ENCODE results near the gene DSCAML1.

DSCAML1 gene

DNA sequence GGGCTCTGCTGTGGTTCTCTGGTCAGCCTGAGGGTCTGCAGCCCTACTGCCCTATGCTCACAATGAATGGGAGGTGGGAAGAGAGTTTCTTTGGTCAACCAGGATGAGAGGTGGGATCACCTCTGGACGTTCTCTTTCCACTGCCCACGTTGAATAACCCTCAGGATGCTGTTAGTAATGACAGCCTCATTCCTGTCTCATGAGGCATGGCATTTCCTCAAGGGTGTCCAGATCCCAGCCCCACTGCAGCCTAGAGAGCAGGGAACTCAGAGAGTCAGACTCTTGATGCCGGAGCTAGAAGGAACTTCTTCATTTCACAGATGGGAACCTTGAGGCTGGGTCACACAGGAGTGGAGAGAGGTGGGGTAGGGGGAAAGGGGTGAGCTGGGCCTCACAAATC lies 273.3 kb downstream of the DSCAML1 start:
- no peak for DNase-seq (ENCODE audit: low read depth, low spot score)

DNA sequence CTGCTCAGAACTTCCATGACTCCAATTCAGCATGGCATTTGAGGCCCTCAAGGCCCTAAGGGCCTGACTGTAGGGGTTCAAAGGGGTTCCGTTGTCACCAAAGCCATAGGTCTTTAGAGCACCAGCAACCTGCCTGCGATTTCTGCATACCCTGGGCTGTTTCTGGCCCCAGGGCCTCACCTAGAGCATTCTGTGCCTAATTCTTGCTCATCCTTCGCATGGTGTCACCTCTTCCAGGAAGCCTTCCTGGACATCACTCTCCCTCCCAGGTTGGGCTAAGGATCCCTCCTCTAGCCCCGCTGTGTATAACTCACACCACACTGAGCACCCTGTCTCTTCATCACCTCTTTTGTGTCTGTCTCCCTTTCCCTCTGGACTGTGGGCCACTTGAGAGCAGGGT lies 275.0 kb downstream of the DSCAML1 start:
- DNase-seq (ENCODE audit: low read depth, low spot score): no peak

DNA sequence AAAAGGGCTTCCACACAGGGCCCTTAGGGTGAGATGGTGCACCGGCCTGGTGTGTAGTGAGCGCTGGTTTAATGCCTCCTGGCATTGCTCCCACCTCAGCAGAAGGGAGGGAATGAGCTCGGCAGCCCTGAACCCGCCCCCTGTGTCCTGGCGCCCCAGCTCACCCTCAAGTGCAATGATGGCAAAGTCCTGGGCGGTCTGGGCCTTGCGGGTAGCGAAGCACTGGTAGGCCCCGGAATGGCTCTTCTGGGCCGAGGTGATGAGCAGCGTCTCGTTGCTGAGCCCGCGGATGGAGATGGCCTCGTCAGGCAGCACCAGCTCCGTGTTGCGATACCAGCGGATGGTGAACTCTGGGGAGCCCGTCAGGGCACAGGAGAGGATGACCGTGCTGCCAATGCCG lies 276.1 kb downstream of the DSCAML1 start:
- DNase-seq (ENCODE audit: low read depth, low spot score): no peak

DNA sequence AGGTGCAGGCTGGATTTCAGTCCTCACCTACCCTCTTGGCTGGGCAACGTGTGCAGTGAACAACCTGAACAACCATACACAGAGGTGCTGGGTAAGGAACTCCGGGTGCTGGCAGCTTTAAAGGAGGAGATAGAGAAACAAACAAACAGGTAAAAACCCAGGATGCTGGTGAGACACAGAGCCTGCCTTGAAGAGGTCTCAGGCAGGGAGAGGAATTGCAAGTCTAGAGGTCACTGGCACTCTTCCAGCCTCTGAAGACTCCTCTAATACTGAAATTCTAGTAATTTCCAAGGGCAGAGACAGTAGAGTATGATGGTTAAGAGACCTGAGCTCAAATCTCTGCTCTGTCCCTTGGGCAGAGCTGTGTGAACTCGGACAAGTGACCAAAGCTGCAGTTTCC lies 276.8 kb downstream of the DSCAML1 start:
- DNase-seq (ENCODE audit: low read depth, low spot score): no peak

DNA sequence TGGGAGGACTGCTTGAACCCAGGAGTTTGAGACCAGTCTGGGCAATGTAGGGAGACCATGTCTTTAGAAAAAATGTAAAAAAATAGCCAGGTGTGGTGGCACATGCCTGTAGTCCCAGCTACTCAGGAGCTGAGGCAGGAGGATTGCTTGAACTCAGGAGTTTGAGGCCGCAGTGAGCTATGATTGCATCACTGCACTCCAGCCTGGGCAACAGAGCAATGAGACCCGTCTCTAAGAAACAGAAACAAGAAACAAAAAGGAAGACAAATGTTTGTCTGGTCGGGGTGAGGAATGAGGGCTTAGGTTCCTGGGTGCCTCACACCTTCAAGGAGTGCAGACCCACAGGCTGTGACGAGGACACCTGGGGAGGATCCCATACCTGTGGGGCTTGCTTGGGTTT lies 277.4 kb downstream of the DSCAML1 start:
- no peak for DNase-seq (ENCODE audit: low read depth, low spot score)

DNA sequence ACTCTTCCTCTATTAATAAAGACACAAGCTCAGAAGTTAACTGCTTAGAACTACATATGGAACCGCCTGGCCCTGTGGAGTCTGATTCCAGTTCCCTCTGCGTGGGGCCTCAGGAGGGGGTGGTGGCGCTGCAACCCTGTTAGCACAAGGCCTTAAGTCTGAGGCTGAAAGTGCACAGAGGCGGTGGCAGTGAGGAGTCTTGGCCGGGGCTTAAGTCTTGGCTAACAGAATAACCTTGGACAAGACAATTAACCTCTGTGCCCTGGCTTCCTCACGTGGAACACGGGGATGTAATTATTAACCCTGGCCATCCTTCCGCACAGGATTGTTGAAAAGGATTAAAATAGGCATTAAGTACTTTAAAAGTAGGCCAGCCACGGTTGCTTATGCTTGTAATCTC lies 277.8 kb downstream of the DSCAML1 start:
- DNase-seq (ENCODE audit: low read depth, low spot score): peak; percentile 5

DNA sequence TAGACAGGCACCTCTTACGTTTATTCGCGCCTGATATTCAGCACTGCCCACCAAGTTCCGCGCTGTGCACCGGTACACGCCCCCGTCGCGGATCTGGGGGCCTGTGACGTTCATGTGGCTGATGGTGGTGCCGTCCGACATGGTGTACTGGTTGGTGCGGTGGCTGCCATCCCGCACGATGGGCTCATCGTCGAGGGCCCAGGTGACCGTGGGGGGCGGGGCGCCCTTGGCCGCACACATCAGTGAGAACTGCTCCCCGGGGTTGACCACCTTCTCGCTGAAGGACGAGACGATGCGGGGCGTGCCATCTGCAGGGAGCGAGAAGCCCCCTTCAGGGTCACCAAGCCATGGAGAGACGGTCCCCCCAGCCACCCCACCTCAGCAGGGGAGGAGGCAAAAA lies 278.6 kb downstream of the DSCAML1 start:
- no peak for DNase-seq (ENCODE audit: low read depth, low spot score)

DNA sequence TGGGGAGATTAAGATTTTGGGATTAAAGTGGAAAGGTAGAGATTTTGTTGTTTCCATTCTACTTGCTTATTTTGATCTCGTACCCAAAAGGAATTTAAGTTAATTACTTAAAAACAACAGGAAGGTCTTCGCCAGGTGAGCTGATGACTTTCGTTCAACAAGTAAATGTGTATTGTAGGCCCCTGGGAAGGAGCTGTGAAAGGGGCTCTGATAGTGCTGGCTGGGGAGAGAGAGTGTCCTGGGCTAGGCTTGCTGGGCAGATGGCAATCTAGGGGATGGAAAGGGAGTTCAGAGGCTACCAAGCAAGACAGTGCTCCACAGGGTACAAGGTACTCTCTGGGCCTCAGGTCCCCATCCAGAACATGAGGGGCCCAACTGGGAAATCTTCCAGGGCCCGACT lies 279.9 kb downstream of the DSCAML1 start:
- DNase-seq (ENCODE audit: low read depth, low spot score): no peak

DNA sequence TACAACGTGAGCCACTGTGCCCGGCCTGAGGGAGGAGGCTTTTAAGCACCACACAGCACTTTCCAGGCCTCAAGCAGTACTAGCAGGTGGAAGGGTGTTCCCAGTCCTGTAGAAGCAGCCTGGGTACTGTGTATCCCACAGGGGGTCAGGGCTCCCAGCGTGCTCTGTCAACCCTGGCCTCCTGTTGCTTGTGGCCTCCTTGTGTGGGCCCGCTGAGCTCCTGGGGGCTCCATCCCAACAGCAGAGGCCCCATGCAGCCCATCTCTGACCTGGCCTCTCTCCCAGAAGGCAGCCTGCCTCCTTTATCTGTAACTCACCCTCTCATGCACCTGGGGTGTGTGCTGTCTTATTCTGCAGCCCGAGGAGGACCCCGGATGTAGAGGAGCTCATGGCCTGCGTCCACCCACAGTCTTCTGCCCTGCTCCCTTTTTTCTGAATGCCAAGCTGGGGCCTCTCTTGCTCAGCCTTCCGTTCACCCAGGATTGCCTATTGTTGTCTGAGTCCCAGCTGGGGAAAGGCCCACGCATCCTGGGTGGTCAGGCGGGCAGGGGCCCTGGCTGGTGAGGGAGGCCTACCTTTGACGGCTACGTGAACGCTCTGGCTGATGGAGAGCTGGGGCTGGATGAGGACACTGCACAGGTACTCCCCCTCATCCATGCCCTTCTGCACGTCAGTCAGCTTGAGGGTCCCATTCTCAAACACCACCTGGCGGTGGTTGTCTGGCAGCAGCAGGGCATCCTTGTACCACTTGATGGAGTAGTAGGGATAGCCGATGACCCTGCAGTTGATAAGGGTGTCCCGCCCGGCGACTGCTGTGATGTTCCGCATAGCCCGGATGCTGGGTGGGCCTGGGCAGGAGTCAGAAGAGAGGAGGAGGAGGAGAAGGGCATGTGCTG lies 280.9 kb downstream of the DSCAML1 start:
- DNase-seq (ENCODE audit: low read depth, low spot score): no peak

DNA sequence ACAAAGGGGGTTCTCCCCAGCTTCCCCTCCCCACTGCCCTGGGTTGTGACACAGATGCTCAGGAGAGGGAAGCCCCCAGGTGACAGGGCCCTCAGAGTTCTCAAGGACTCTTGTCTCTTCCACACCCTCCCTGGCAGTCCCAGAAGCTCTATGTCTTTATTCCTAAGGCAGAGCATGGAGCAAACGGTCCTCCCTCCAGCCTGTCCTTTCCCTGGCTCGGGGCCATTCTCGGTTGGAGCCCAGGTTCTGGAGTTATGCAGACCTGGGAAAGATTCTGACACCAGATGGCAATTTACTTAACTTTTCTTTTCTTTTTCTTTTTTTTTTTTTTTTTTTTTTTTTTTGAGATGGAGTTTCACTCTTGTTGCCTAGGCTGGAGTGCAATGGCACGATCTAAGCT lies 282.8 kb downstream of the DSCAML1 start:
- no peak for DNase-seq (ENCODE audit: low read depth, low spot score)

DNA sequence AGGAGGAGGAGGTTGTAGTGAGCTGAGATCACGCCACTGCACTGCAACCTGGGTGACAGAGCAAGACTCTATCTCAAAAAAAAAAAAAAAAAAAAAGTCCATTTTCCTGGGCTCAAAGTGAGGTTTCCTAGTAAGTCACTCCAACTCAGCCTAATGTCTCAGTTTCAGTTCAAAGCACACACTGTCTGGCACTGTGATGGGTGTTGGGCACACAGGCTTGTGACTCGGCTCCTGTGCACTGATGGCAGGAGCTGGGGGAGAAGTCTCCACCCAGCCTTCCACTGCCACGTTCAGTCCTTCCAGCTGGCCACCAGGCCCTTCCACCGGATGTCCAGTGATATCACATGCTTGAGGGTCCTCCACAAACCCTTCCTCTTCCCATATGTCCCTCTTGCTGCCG lies 283.4 kb downstream of the DSCAML1 start:
- no peak for DNase-seq (ENCODE audit: low read depth, low spot score)

DNA sequence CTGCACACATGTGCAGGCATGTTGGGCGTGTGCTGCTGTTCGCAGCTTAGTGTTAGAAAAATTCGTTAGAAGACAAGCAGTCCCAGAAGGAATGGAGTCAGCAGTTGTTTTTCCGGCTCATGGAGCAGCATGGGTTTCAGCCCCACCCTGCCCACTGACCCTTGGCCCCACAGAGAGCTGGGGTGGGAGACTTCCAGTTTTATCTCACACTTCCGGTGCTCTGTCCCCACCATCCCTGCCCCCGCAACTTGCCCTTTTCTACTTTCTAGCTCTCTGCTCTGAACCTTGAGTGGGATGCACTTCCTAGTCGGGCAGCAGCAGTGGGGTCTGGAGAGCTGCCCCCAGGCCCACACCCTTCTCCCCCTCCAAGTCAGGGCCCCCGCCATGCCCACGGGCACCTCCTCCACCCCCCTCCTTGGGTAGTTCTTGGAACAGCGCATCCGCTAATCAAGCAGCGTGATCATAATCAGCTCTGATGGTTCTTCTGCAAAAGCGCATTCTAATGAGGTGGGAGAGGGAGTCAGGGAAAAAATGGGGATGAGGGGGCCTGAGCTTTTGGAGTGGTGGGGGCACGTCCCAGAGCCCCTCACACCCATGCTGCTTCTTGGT lies 285.0 kb downstream of the DSCAML1 start:
- peak; percentile 8 for DNase-seq (ENCODE audit: low read depth, low spot score)

DNA sequence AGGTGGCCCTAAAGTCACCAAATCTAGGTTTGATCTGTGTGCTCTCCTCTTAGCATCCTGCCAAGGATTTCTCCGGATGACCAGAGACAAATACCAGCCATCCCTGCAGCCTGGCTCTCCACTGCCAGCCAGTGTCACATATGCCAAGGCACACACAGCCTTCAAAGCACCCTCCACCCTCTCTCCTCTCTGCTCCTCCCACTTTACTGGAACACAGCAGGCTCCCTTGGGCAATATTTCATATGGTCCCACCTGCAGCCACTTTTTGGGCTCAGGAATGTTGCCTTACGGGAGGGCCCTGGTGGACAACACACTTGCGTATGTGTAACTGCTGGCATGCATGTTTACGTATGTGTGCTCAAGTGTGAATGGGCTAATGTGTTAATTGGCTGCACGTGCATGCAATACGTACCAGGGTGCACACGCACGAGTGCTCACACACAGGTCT lies 285.5 kb downstream of the DSCAML1 start:
- no peak for DNase-seq (ENCODE audit: low read depth, low spot score)

DNA sequence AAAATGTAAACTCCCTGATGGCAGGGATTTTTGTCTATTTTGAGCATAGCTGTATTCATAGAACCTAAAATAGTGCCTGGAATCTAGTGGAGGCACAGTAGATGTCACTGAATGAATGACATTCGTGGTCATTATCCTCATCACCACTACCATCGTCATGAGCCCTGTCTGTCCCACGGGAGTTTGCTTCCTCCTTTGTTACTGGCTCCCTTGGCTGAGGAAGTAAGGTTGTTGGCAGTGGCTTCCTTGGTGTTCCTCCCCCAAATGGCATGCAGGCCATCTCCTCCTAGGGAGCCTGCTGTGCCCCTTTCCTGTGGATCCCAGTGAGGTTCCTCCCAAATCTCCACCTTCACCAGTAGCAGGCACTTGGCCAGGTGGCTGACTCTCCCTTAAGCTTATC lies 286.4 kb downstream of the DSCAML1 start:
- no peak for DNase-seq (ENCODE audit: low read depth, low spot score)

DNA sequence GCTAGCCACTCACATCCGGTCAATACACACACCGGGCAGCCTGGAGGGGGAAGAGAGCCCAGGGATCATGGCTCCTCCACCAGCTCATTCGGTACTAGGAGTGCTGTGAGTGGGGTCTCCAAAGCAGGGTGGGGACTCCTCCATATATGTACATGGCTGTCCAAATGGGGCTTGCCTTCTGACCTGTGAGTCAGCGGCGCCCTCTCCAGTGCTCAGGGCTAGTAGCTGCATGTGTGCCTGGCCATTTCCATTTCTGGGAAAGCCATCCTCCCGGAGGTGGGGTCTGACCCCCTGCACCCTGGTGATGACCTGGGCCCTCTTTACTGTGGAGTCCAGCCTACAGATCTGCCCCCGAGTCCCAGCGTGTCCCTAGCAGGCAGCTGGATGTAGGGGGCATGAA lies 287.5 kb downstream of the DSCAML1 start:
- no peak for DNase-seq (ENCODE audit: low read depth, low spot score)

DNA sequence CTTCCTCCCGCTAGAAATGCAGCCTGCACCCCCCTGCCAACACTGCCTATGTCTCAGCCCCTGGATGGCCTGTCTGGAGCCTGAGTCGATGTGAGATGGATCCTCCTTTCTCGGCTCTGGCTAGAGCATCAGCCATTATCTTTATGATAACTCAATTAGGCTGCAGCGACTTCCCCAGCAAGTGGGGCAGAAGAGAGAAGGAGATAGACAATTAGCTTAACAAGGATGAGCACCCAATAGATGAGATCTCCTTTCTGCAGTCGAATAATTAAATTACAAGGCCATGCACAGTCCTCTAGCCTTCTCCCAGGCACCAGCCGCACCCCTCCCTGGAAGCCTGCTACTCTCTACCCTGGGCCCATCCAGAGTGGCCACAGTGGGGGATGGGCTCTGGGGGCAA lies 290.0 kb downstream of the DSCAML1 start:
- DNase-seq (ENCODE audit: low read depth, low spot score): no peak

DNA sequence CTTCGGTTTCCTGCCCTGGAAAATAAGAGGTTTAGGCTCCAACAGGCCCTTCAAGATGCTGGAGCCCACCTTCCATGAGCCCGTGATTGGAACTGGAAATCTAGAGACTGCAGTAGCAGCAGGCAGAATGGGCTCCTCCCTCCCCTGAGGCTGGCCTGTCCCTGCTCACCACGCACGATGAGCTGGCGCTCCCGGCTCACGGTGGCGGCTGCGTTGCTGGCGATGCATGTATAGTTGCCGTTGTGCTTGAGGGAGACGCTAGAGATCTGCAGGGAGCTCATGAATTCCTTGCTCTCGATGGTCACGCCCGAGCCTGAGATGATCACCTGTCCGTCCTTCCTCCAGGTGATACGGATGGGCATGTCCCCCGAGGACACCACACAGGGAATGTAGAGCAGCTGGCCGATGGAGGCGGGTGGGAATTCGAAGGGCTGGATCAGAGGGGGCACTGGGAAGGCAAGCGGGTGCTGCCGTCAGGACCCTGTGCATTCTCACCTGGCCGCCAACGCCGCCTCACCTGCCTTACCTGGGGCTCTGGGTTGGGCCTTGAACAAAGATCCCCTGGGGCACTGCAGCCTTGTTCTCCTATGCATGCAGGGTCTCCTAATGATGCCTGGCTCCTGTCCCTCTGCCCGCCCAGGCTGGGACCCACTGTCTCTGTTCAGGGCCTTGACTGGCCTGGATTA lies 291.6 kb downstream of the DSCAML1 start:
- DNase-seq (ENCODE audit: low read depth, low spot score): peak; percentile 38

DNA sequence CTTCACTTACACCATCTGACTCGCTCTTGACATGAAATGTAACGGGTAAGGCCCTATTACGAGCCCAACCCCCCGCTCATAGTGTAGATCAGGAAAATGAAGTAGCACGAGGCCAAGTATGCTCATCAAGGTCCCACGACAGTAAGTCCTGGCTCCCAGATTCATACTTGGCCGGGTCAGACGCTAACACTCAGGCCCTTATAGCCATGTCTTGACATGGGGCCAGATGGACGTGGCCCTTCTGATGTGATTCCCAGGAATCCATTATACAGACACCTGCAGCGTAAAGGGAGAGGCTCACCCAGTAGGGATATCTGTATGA lies 294.3 kb downstream of the DSCAML1 start:
- no peak for DNase-seq (ENCODE audit: low read depth, low spot score)

DNA sequence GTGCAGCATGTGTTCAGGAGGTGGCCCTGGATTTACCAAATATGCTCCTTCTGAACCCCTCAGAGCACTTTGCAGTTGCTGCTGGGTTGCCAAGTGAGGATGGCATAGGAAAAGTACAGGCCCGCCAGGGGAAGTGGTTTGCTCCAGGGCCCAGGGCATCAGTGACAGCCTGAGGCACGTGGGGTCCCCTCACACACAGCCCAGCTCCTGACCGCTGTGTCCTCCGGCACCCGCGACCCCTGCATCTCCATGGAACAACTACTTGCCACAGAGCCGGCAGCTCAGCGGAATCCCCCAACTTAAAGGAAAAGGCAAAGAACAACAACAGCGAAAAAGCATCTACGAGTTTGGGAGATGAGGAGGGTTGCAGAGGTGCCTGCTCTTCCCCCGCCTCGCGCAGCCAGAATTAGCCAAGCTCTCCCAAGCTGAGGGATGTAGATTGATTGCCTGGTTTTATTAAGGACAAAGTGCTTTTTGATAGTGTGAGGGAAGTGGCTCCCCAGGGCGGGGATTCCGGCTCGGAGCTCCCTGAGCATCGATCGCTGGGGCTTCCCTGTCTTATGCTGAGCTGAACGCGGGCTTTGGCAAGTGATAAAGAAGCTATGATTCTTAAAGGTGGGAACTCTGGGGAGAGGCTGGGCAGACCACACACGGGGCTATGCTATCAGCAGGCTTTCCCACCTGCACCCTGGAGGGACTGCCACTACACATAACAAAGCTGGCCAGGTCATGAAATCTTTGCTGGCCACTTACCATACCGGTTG lies 294.8 kb downstream of the DSCAML1 start:
- peak; percentile 36 for DNase-seq (ENCODE audit: low read depth, low spot score)

DNA sequence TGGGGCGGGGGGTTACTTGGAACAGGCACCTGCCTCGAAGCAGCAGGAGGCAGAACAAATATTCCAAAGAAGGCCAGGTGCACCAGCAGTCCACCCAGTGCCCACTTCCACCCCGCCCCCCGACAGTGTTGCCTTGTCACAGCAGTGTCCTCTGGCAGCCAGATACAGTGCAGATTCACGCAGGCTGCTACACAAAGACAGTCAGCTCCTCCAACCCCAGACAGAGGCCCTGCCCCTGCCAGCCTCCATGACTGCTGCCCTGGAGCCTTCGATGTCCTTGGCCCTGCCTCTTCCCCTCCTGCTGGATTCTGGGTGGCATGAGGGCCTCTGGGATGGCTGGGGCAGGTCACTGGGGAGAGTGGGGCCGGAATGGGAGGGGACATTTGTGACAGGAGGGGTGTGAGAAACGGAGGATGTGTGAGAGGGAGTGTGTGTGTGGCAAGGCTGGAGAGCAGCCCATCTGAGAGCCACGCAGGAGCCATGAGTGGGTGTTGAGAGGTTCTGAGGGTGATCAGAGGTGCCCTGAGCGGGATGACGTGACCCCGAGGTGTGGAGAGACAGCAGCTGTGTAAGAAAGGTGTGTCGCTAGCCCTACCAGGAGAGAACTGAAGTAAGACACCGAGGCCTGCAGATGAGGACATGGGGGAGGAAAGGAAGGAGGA lies 295.6 kb downstream of the DSCAML1 start:
- no peak for DNase-seq (ENCODE audit: low read depth, low spot score)

DNA sequence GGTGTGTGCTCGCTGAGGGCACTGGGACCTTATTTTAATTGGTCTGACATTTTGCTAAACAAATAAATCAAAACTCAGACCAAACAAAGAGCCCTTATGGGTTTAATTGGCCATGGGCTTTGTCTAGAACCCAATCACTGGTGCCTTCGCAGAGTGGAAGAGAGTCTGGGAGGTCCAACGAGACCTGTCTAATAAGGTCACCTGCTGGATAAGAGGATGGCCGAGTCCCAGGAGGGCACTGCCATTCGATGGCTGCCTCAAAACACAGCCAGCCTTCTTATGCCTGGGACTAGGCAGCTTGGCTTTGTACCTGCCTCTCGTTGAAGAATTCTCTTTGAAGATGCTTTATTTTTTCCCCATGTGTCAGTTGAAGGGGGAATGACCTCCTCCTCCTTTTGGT lies 298.2 kb downstream of the DSCAML1 start:
- DNase-seq (ENCODE audit: low read depth, low spot score): no peak
